IMR-90 (cell line): ENCODE data around the gene SPOCK3. TPM values are rescaled to one million over a fixed set of nuclear protein-coding genes. Genes with fewer than 3 reads are reported as not detected.

ENCODE experiments used
- ATAC-seq: fragments of 200-7000 bp; cut with Tn5 transposase; 2 replicates; pipeline ENCODE4 v1.9.1; 2020; ENCODE audit warnings: low read depth, mild to moderate bottlenecking, moderate library complexity
- BruUV-seq: library from RNA; stranded (reverse); fragments of 400-500 nt; replicated peaks from 2 replicates; lab custom pipeline; 2021; lab: Mats Ljungman, UMichigan
- CTCF ChIA-PET: fragments of 300-600 bp; formaldehyde crosslinking; extraction: SDS; loops from one replicate; lab custom pipeline; 2021; ENCODE audit warnings: antibody characterized with exemption; lab: Yijun Ruan, JAX
- POLR2A ChIA-PET: fragments of 300-600 bp; sonication (Branson Sonifier 250); formaldehyde crosslinking; loops from one replicate; lab custom pipeline; 2022; ENCODE audit warnings: antibody characterized with exemption; ENCODE audit not compliant: unreplicated experiment; lab: Charles Lee
- DNase-seq: peaks from one replicate; pipeline ENCODE4 v3.0.0; 2013
- H2AFZ ChIP-seq: replicated peaks from 2 replicates; pipeline ENCODE3; 2013; ENCODE audit warnings: low read length, mild to moderate bottlenecking; ENCODE audit not compliant: poor library complexity
- H2AK5ac ChIP-seq: 2 replicates; pipeline ENCODE4 v1.6.1; 2013; ENCODE audit warnings: low read depth, low read length, inconsistent platforms
- H2AK9ac ChIP-seq: replicated peaks from 2 replicates; pipeline ENCODE3; 2013; ENCODE audit warnings: mild to moderate bottlenecking, low read depth, low read length, moderate library complexity; ENCODE audit not compliant: poor library complexity
- H2BK120ac ChIP-seq: 2 replicates; pipeline ENCODE4 v1.6.1; 2013; ENCODE audit warnings: low read depth, low read length, inconsistent platforms
- H2BK15ac ChIP-seq: 3 replicates; pipeline ENCODE4 v1.6.1; 2013; ENCODE audit warnings: low read depth, low read length, inconsistent platforms
- H2BK20ac ChIP-seq: 2 replicates; pipeline ENCODE4 v1.6.1; 2013; ENCODE audit warnings: low read depth, mild to moderate bottlenecking, inconsistent platforms, low read length, moderate library complexity
- H2BK5ac ChIP-seq: 2 replicates; pipeline ENCODE4 v1.6.1; 2013; ENCODE audit warnings: mild to moderate bottlenecking, low read depth, low read length, inconsistent platforms; ENCODE audit not compliant: poor library complexity, severe bottlenecking
- H3K14ac ChIP-seq: replicated peaks from 2 replicates; pipeline ENCODE4 v1.6.1; 2013; ENCODE audit warnings: low read depth, low read length, inconsistent platforms
- H3K18ac ChIP-seq: 2 replicates; pipeline ENCODE4 v1.6.1; 2013; ENCODE audit warnings: low read depth, low read length, control low read depth
- H3K23ac ChIP-seq: 2 replicates; pipeline ENCODE4 v1.6.1; 2013; ENCODE audit warnings: low read depth, low read length, inconsistent platforms
- H3K27ac ChIP-seq: 2 replicates; pipeline ENCODE4 v1.5.1; 2013; ENCODE audit warnings: mild to moderate bottlenecking, control low read depth, low read length; ENCODE audit not compliant: insufficient read depth
- H3K27me3 ChIP-seq: 2 replicates; pipeline ENCODE4 v1.6.1; 2013; ENCODE audit warnings: low read length; ENCODE audit not compliant: control insufficient read depth, insufficient read depth
- H3K36me3 ChIP-seq: 2 replicates; pipeline ENCODE4 v1.6.1; 2013; ENCODE audit warnings: low read length, mixed read lengths; ENCODE audit not compliant: control insufficient read depth, insufficient read depth
- H3K4ac ChIP-seq: 2 replicates; pipeline ENCODE4 v1.6.1; 2013; ENCODE audit warnings: low read depth, low read length, inconsistent platforms
- H3K4me1 ChIP-seq: 2 replicates; pipeline ENCODE4 v1.6.1; 2013; ENCODE audit warnings: low read length, mixed read lengths; ENCODE audit not compliant: control insufficient read depth, insufficient read depth
- H3K4me2 ChIP-seq: 2 replicates; pipeline ENCODE4 v1.6.1; 2013; ENCODE audit warnings: low read depth, mild to moderate bottlenecking, control low read depth, low read length, moderate library complexity
- H3K4me3 ChIP-seq: 2 replicates; pipeline ENCODE4 v1.5.1; 2013; ENCODE audit warnings: low read depth, mild to moderate bottlenecking, control low read depth, low read length, moderate library complexity; ENCODE audit not compliant: insufficient read depth
- H3K56ac ChIP-seq: 2 replicates; pipeline ENCODE4 v1.6.1; 2013; ENCODE audit warnings: low read length, inconsistent platforms; ENCODE audit not compliant: insufficient read depth; ENCODE audit errors: extremely low read depth
- H3K79me1 ChIP-seq, 2 experiments: 2 replicates each; pipeline ENCODE4 v1.6.1; 2013; ENCODE audit warnings: low read length in 2 of 2, inconsistent platforms in 1 of 2, low read depth in 1 of 2
- H3K9ac ChIP-seq: 2 replicates; pipeline ENCODE4 v1.6.1; 2013; ENCODE audit warnings: low read depth, low read length, control low read depth
- H3K9me1 ChIP-seq: 2 replicates; pipeline ENCODE4 v1.6.1; 2013; ENCODE audit warnings: low read length, inconsistent platforms; ENCODE audit not compliant: insufficient read depth
- H3K9me3 ChIP-seq: 2 replicates; pipeline ENCODE4 v1.6.1; 2013; ENCODE audit warnings: low read length; ENCODE audit not compliant: control insufficient read depth, insufficient read depth
- H4K20me1 ChIP-seq: 2 replicates; pipeline ENCODE4 v1.6.1; 2013; ENCODE audit warnings: low read length, inconsistent platforms; ENCODE audit not compliant: insufficient read depth
- H4K5ac ChIP-seq: 2 replicates; pipeline ENCODE4 v1.6.1; 2013; ENCODE audit warnings: mild to moderate bottlenecking, low read depth, low read length, control low read depth
- H4K8ac ChIP-seq, 2 experiments: 2 replicates each; pipeline ENCODE4 v1.6.1; 2013; ENCODE audit warnings: low read depth in 2 of 2, low read length in 2 of 2, control low read depth in 1 of 2, inconsistent platforms in 1 of 2
- H4K91ac ChIP-seq: 2 replicates; pipeline ENCODE4 v1.6.1; 2013; ENCODE audit warnings: low read depth, low read length, inconsistent platforms; ENCODE audit not compliant: insufficient read depth
- BHLHE40 ChIP-seq: fragments of 150-350 bp; IDR thresholded peaks from 2 replicates; pipeline ENCODE4 v1.6.1; 2016; ENCODE audit warnings: mild to moderate bottlenecking, low read depth, low read length
- CEBPB ChIP-seq: IDR thresholded peaks from 2 replicates; pipeline ENCODE4 v1.6.1; 2012; ENCODE audit warnings: low read depth, low read length, improper control_type of control experiment
- CHD1 ChIP-seq: IDR thresholded peaks from 2 replicates; pipeline ENCODE4 v1.6.1; 2012; ENCODE audit warnings: low read depth, low read length, improper control_type of control experiment
- FOS ChIP-seq: fragments of 150-350 bp; IDR thresholded peaks from 2 replicates; pipeline ENCODE4 v1.6.1; 2016; ENCODE audit warnings: low read depth, low read length
- MAFK ChIP-seq: IDR thresholded peaks from 2 replicates; pipeline ENCODE4 v1.6.1; 2012; ENCODE audit warnings: low read depth, low read length, improper control_type of control experiment
- MAZ ChIP-seq: IDR thresholded peaks from 2 replicates; pipeline ENCODE4 v1.6.1; 2012; ENCODE audit warnings: low read depth, mild to moderate bottlenecking, low read length, improper control_type of control experiment, moderate library complexity, borderline replicate concordance
- MXI1 ChIP-seq: IDR thresholded peaks from 2 replicates; pipeline ENCODE4 v1.6.1; 2012; ENCODE audit warnings: low read depth, mild to moderate bottlenecking, low read length, moderate library complexity, borderline replicate concordance
- NFE2L2 ChIP-seq: fragments of 150-350 bp; IDR thresholded peaks from 2 replicates; pipeline ENCODE4 v1.6.1; 2016; ENCODE audit warnings: low read depth, mild to moderate bottlenecking, low read length
- RCOR1 ChIP-seq: IDR thresholded peaks from 2 replicates; pipeline ENCODE4 v1.6.1; 2012; ENCODE audit warnings: mild to moderate bottlenecking, low read length, improper control_type of control experiment; ENCODE audit not compliant: insufficient replicate concordance
- RFX5 ChIP-seq: IDR thresholded peaks from 2 replicates; pipeline ENCODE4 v1.8.0; 2012; ENCODE audit warnings: low read depth, mild to moderate bottlenecking, low read length, moderate library complexity
- SMC3 ChIP-seq: fragments of 150-350 bp; IDR thresholded peaks from 2 replicates; pipeline ENCODE4 v1.6.1; 2016; ENCODE audit warnings: low read depth, mild to moderate bottlenecking, antibody characterized with exemption, low read length, moderate library complexity
- dilution Hi-C: fragments of 300-500 bp; cut with HindIII; formaldehyde crosslinking; loops from one replicate; pipeline ENCODE4 v1.14.3; 2018; ENCODE audit warnings: low sequenced_read_pairs; ENCODE audit not compliant: unreplicated experiment
- in situ Hi-C: fragments of 300-500 bp; cut with MboI; formaldehyde crosslinking; loops from 3 replicates; pipeline ENCODE4 v1.14.3; 2019; ENCODE audit warnings: low sequenced_read_pairs, inconsistent platforms, mixed read lengths
- intact Hi-C: fragments of 100-400 bp; cut with micrococcal nuclease; formaldehyde crosslinking; loops from 2 replicates; pipeline ENCODE4 v1.10.0; 2022
- polyA plus RNA-seq, 3 experiments: library from polyadenylated mRNA; depleted of rRNA; stranded (reverse); fragments of >200 nt; gene quantifications; 2 replicates each; pipeline ENCODE4 v1.2.3, GENCODE V29; 2012; ENCODE audit warnings: low replicate concordance in 1 of 3
- total RNA-seq: library from RNA; depleted of rRNA; stranded (reverse); fragments of >200 nt; gene quantifications from 2 replicates; pipeline ENCODE4 v1.2.3, GENCODE V29; 2012
- TF ChIP-seq, protein P1 (sequence below): fragments of 150-350 bp; IDR thresholded peaks from 2 replicates; pipeline ENCODE4 v1.6.1; 2017; ENCODE audit warnings: mild to moderate bottlenecking, antibody characterized with exemption, low read length, low read depth
- TF ChIP-seq, protein P2 (sequence below): conservative IDR thresholded peaks from 2 replicates; pipeline ENCODE4 v1.5.1; 2012; ENCODE audit warnings: mild to moderate bottlenecking, low read depth, low read length, improper control_type of control experiment

The SPOCK3 gene
- total and polyA plus RNA-seq, 2 of the 4 experiments (the other 2 are of a cell fraction): not detected

DNA sequence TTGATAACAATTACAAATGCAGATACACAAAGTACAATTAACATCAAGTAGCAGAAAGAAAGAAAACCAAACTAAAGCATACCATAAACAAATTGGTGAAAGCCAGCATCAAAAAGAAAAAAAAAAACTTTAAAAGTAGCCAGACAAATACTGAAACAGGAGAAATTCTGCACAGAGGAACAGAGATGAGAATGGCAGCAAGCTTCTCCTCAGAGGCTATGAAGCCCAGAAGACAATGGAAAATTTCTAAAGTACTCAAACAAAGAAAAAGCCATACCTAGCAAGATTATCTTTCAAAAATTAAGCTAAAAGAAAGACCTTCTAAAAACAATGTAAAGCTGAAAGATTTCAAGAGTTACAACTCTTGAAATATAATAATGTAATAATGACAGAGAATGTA, 471.3 kb downstream of the SPOCK3 start:
- Histone ChIP-seq H3K18ac (no peak overlapping the region), H2BK15ac (no peak overlapping the region), H3K4me1 (no peaks in the 10 kb centered on the region), H2BK120ac (no peak overlapping the region), H3K79me1 (no peaks in the 10 kb centered on the region), H3K9ac (no peak overlapping the region), H4K8ac (no peak overlapping the region), H3K27ac (no peak overlapping the region), H3K14ac (no peak overlapping the region), H3K9me3 (no peaks in the 10 kb centered on the region), H2BK20ac (no peak overlapping the region), H3K4me3 (no peak overlapping the region), H2AK9ac (no peak overlapping the region), H3K56ac (no peak overlapping the region), H3K4ac (no peak overlapping the region), H3K36me3 (no peaks in the 10 kb centered on the region), H3K9me1 (no peaks in the 10 kb centered on the region), H3K23ac (no peak overlapping the region), H3K27me3 (no peaks in the 10 kb centered on the region), H4K5ac (no peak overlapping the region), H4K91ac (no peak overlapping the region), H2BK5ac (no peak overlapping the region), H2AK5ac (no peak overlapping the region), H3K4me2 (no peak overlapping the region), H4K20me1 (no peaks in the 10 kb centered on the region), H2AFZ (no peak overlapping the region)
- ChIA-PET CTCF (no interaction called here), POLR2A (no interaction called here)
- no peak for DNase-seq
- no TSS peak for BruUV-seq
- ATAC-seq: no peak
- dilution Hi-C loops: no loop called here
- TF ChIP-seq, protein P1, sequence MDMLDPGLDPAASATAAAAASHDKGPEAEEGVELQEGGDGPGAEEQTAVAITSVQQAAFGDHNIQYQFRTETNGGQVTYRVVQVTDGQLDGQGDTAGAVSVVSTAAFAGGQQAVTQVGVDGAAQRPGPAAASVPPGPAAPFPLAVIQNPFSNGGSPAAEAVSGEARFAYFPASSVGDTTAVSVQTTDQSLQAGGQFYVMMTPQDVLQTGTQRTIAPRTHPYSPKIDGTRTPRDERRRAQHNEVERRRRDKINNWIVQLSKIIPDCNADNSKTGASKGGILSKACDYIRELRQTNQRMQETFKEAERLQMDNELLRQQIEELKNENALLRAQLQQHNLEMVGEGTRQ: no peak
- no peak for TF ChIP-seq RFX5
- no peak for TF ChIP-seq RCOR1
- no peak for TF ChIP-seq MXI1
- no peak for TF ChIP-seq CEBPB
- no peak for TF ChIP-seq MAFK
- TF ChIP-seq MAZ: no peak
- TF ChIP-seq SMC3: no peak
- TF ChIP-seq FOS: no peak
- TF ChIP-seq NFE2L2: no peak
- TF ChIP-seq, protein P2, sequence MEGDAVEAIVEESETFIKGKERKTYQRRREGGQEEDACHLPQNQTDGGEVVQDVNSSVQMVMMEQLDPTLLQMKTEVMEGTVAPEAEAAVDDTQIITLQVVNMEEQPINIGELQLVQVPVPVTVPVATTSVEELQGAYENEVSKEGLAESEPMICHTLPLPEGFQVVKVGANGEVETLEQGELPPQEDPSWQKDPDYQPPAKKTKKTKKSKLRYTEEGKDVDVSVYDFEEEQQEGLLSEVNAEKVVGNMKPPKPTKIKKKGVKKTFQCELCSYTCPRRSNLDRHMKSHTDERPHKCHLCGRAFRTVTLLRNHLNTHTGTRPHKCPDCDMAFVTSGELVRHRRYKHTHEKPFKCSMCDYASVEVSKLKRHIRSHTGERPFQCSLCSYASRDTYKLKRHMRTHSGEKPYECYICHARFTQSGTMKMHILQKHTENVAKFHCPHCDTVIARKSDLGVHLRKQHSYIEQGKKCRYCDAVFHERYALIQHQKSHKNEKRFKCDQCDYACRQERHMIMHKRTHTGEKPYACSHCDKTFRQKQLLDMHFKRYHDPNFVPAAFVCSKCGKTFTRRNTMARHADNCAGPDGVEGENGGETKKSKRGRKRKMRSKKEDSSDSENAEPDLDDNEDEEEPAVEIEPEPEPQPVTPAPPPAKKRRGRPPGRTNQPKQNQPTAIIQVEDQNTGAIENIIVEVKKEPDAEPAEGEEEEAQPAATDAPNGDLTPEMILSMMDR: no peak
- TF ChIP-seq BHLHE40: no peak
- no peak for TF ChIP-seq CHD1
- in situ Hi-C loops: no loop called here
- intact Hi-C loops: no loop called here
